ENCODE measurements around the gene HS3ST4. TPM values are rescaled to one million over a fixed set of nuclear protein-coding genes. Genes with fewer than 3 reads are reported as not detected.

Gene HS3ST4
- total and polyA plus RNA-seq, 2 donors (not counting 3 experiments of a cell fraction or from before 2014, with no cell fraction given): not detected

- Histone ChIP-seq H3K4me3 (replicated peaks in 1 of 3; ENCODE audit: insufficient read depth in 1 of 3, low read depth in 1 of 3, low read length in 3 of 3) (no peak overlapping the region), H3K27me3 (ENCODE audit: control insufficient read depth in 2 of 2, insufficient read depth in 2 of 2, low read length in 2 of 2) (no peaks in the 10 kb centered on the region), H3K36me3 (ENCODE audit: control insufficient read depth in 2 of 2, extremely low read depth in 1 of 2, insufficient read depth in 2 of 2, low read length in 2 of 2) (no peaks in the 10 kb centered on the region), H3K9me1 (replicated peaks; ENCODE audit: control insufficient read depth, extremely low read depth, insufficient read depth, low read length) (no peaks in the 10 kb centered on the region), H4K20me1 (replicated peaks; ENCODE audit: control insufficient read depth, extremely low read depth, insufficient read depth, low read length) (no peaks in the 10 kb centered on the region), H3K9ac (replicated peaks; ENCODE audit: extremely low read depth, insufficient read depth, low read length) (no peak overlapping the region), H2AFZ (ENCODE audit: low read depth, low read length) (no peak overlapping the region), H3K27ac (ENCODE audit: insufficient read depth, low read depth, low read length) (no peak overlapping the region), H3K4me2 (ENCODE audit: insufficient read depth, low read length) (no peak overlapping the region), H3K9me3 (replicated peaks; ENCODE audit: control insufficient read depth, insufficient read depth, low read length) (peaks cover 9% of the 10 kb centered on the region), H3K79me2 (ENCODE audit: control insufficient read depth, insufficient read depth, low read length) (no peaks in the 10 kb centered on the region), H3K4me1 (ENCODE audit: control insufficient read depth, extremely low read depth, insufficient read depth, low read length) (no peaks in the 10 kb centered on the region)
- no peak for FAIRE-seq
- dilution Hi-C loops (cut with MboI; ENCODE audit: extremely low pct_ligation_motif_present, low sequenced_read_pairs): no loop called here
- BruUV-seq (replicated peaks): no TSS peak
- TF ChIP-seq JUN (IDR thresholded peaks at IDR 0.05; ENCODE audit: borderline replicate concordance, insufficient read depth, insufficient read length, low read depth) (no peak), EZH2 (IDR thresholded peaks at IDR 0.05; ENCODE audit: borderline replicate concordance, low read depth, low read length, severe bottlenecking) (no peak), FOS (IDR thresholded peaks at IDR 0.05; ENCODE audit: borderline replicate concordance, insufficient read depth, low read length) (no peak), POLR2A (IDR thresholded peaks at IDR 0.05; ENCODE audit: low read depth, low read length) (no peak), CTCF (IDR thresholded peaks at IDR 0.05; ENCODE audit: extremely low read depth in 1 of 2, insufficient read depth in 1 of 2, low read depth in 1 of 2, low read length in 2 of 2) (no peak), MAX (IDR thresholded peaks at IDR 0.05; ENCODE audit: insufficient read depth, insufficient read length) (no peak), GATA2 (IDR thresholded peaks at IDR 0.05; ENCODE audit: insufficient read depth, insufficient read length, low read depth, low read length) (no peak), MYC (IDR thresholded peaks at IDR 0.05; ENCODE audit: low read depth, low read length) (no peak), POLR2AphosphoS5 (IDR thresholded peaks at IDR 0.05; ENCODE audit: insufficient read depth, low read depth, low read length) (no peak)
- intact Hi-C loops (cut with micrococcal nuclease): no loop called here
- DNase-seq (ENCODE audit: low read depth, low spot score): no peak
- ChIA-PET POLR2A (no interaction called here), CTCF (no interaction called here)
Observed at GRCh38 chr16:25893332-25893731, 201.6 kb downstream of the HS3ST4 start.

Measured in endothelial cell of umbilical vein (primary cell).